GM03348 (cell line): Measurements from ENCODE around the gene CNPY3.
A peak's percentile ranks its signal among the peaks of the same experiment; 100 is the strongest.
"Not testable (repeated sequence)": the region's sequence is repeated elsewhere in the genome, so short reads cannot be mapped to it uniquely, and the experiment has no call there.

Experiments used
- DNase-seq: peaks from one replicate; pipeline ENCODE4 v3.0.0; 2012; ENCODE audit warnings: low spot score

The CNPY3 gene

DNA sequence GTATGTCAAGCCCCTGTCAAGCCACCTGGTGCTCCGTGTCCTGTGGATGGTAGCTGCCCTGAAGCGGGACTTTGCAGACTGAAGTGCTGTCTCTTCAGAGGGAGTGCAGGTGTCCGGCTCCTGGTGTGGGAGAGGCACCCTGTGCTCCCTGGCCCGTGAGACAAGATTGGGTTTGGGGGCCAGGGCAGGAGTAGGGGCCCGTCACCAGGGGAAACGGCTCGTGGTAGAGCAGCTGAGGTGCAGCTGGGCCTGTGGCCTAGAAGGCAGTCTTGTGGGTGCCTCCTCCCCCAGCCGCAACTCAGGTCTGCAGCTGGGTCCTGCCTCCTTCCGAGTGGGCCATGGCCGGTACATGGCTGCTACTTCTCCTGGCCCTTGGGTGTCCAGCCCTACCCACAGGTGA is 13.5 kb upstream of the CNPY3 start, which contains the start of gene PTCRA:
PTCRA (plus strand) TSS at position 322 of the 400 bp plus-strand sequence; CDS start at position 339, 17 bp downstream.
- DNase-seq = no peak

DNA sequence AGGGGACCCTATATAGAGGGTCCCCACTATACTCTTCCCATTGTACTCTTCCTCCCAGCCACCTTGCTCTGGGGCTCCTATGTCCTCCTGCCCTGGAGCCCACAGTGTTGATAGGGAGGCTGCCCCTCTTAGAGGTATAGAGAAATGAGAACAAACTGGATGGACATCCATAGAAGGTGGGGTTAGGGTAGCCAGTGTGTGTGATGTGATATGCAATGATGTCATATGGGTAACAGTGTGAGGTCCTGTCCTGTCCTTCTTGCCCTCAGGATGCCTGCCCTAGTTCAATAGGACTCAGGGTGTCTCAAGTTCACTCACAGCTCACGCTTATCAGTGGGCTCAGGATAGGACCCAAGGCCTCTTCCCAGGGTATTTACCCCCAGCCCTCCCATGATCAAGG is 13.0 kb upstream of the CNPY3 start:
- no peak for DNase-seq

DNA sequence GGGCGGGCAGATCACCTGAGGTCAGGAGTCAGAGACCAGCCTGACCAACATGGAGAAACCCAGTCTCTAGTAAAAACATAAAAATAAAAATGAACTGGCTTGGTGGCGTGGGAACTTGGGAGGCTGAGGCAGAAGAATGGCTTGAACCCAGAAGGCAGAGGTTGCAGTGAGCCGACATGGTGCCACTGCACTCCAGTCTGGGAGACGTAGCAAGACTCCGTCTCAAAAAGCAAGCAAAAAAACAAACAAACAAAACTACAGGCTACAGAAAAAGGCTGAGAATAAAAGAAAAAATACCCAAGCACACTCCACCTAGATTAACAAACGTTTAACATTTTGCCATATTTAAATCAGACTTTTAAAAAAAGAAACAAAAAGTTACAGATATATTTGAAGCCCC is 7.5 kb upstream of the CNPY3 start:
- no peak for DNase-seq

DNA sequence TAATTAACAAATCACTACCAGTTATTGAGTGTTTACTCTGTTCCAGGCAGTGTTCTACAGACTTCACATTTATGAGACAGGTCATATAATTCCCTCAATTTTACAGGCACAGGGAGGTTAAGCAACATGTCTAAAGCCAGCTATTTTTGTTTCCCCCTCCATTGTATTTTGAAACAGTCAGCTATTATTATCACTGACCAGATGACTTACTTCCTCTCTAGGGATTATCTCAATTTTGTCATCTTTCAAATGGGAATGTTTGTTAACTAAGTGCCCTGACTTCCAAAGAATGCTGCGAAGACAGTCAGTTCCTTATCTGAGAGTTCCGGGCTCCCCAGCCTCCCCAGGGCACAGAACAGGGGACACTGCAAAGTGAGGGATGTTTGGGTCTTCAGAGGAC is 5.6 kb upstream of the CNPY3 start:
- DNase-seq = peak; percentile 28

DNA sequence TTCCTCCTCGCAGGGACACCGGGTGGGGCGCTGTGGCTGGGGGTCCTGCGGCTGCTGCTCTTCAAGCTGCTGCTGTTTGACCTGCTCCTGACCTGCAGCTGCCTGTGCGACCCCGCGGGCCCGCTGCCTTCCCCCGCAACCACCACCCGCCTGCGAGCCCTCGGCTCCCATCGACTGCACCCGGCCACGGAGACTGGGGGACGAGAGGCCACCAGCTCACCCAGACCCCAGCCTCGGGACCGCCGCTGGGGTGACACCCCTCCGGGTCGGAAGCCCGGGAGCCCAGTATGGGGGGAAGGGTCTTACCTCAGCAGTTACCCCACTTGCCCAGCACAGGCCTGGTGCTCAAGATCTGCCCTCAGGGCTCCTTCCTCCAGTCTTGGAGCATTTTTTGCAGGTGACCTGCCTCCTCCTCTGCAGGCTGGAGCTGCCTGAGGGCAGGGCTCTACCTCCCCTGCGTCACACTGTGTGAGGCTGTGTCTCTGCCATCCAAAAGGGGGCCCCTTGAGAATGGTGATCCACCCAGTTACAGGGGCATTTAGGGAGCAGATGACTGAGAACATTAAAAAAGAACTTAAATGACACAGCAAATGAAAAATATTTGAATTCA is 3.9 kb upstream of the CNPY3 start:
- DNase-seq = no peak

DNA sequence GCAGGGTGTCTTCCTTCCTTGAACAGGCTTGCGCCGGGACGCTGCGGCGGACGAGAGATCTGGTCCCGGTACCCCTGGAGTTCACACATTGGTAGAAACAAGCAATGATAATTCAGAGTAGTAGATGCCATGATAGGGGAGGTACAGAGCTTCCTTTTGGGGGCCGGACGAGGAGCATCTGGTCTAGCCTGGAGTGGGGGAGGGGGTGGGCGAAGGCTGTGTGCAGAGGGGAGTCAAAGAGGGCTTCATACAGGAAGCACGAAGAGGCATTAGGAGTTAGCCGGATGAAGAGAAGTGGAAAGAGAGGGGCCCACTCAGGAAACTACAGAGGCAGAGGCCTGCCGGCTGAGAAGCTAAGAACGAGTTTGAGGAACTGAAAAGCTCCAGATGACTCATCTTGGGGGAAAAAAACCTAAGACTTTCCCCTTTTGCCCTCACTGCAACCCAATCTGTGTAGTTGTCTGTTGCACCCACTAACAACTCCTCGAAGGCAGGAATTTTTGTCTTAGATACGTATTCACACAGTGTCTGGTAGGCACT is 611 bp downstream of the CNPY3 start:
- DNase-seq = peak; percentile 64

DNA sequence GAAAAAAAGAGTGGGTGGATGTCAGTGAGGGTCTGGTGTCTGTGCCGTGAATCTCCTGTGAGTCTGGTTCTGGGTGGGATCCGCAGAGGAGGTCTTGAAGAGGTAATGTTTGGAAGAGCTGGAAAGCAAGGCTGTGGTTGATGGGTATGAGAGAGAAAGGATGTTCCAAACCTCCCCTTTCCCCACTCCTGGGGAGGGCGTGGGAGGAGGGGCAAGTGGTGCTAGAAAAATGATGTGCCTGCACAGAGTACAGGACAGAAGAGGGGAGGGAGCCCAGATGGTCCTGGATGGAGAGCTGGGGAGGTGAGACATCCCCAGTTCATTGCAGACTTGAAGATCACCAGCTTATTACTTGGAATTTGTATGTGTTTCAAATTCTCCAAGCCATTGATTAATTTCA is 3.1 kb downstream of the CNPY3 start:
- no peak for DNase-seq

DNA sequence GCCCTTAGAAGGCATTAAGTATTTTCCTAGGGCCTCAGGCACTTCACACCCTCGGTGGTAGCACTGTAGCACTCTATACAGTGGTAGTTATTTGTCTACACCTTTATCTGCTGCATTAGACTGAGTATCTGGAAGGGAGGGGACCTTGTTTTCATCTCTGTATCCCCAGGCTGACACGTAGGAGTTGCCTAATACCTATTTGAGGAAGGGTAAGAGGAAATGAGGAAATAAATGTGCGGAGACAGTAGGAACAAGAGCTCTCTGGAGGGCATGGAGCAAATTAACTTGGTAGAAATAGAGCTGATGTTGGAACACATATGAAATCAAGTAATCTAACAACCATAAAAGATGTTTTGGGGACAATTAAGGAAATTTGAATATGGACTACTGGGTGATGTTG is 3.9 kb downstream of the CNPY3 start:
- DNase-seq = no peak

DNA sequence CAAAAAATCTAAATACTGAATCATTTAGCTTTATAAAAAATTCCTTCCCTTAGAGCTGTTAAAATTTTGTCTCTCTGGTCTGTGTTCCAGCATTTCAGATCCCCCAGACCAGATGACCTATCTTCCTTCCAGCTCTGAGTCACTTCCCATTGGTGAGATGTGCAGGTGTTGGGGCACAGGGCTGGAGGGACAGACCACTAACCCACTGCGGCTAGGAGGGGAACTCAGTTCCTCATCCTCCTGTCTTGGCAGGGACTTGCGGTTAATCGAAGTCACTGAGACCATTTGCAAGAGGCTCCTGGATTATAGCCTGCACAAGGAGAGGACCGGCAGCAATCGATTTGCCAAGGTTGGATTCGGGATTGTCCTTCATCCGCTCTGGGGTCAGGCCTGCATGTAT is 6.0 kb downstream of the CNPY3 start:
- no peak for DNase-seq

DNA sequence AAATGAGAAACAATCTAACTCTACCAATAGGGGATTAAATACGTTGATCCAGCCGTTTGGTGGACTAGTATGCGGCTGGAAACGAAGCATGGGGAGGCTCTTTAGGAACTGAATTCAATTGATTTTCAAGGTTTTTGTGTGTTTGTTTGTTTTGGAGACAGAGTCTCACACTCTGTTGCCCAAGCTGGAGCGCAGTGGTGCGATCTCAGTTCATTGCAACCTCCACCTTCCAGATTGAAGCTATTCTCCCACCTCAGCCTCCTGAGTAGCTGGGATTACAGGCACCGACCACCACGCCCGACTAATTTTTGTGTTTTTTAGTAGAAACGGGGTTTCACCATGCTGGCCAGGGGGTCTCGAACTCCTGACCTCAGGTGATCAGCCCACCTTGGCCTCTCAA is 7.1 kb downstream of the CNPY3 start:
- no peak for DNase-seq

DNA sequence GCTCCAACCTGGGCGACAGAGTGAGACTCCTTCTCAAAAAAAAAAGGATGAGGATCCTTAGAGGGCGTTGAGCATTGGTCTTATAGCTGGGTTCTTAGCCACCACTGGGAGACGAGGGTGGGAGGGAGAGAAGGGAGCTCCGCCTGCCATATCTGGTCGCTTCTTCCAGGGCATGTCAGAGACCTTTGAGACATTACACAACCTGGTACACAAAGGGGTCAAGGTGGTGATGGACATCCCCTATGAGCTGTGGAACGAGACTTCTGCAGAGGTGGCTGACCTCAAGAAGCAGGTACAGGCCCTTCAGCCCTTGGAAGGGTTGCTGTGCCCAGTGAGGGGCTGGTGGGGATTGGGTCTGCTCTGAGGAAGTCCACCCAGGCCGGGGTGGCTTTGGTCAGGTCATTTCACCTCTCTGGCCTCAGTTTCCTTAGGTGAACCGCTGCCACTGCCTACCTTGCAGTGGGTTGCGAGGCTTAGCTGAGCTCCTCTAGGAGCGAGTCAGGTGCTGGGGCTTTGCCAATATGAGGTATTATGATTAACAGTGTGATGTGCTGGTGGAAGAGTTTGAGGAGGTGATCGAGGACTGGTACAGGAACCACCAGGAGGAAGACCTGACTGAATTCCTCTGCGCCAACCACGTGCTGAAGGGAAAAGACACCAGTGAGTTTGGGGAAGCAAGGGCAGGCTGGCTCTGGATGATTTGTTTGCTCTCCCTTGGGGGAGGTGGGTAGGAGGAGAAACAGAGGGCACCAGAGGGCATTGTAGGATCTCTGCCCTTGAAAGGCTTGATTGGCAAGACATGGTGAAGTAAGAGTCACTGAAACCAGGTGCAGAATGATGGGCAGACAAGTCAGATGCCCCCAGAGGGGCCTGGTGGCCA is 8.5 kb downstream of the CNPY3 start:
- DNase-seq = no peak

DNA sequence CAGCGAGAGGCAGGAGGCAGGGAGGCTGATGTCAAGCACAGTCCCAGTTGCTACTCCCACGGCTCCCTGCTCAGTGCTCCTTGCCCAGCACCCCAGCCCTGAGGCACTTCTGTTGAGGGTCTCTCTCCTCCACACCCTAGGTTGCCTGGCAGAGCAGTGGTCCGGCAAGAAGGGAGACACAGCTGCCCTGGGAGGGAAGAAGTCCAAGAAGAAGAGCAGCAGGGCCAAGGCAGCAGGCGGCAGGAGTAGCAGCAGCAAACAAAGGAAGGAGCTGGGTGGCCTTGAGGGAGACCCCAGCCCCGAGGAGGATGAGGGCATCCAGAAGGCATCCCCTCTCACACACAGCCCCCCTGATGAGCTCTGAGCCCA is 9.1 kb downstream of the CNPY3 start:
- no peak for DNase-seq

DNA sequence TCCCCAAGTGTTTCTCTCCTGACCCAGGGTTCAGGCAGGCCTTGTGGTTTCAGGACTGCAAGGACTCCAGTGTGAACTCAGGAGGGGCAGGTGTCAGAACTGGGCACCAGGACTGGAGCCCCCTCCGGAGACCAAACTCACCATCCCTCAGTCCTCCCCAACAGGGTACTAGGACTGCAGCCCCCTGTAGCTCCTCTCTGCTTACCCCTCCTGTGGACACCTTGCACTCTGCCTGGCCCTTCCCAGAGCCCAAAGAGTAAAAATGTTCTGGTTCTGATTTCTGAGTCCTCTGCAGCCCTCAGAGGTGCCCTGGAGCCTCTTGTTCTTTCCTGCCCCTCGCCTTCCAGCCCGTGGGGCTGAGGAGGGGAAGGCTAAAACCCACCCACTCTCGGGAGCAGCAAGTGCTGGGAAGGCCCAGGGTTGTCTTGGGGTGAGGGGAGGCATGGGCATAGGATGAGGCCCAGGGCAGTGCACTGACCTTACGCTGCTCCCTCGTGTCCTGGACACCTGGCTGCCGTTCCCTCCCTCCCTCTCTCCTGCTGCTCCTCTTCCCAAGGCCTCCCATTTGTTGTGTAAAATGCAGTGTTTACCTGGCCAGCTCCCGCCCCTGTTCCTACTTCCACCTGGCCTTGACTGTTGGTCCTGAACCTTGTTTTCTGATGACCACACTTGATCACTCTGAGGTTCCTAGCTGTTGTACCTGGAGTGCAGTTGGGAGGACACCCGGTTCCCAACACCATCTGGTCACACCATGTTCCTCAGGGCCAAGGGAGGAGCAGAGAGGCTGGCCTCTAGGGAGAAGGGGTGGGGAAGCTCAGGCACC is 9.9 kb downstream of the CNPY3 start:
- DNase-seq = no peak

DNA sequence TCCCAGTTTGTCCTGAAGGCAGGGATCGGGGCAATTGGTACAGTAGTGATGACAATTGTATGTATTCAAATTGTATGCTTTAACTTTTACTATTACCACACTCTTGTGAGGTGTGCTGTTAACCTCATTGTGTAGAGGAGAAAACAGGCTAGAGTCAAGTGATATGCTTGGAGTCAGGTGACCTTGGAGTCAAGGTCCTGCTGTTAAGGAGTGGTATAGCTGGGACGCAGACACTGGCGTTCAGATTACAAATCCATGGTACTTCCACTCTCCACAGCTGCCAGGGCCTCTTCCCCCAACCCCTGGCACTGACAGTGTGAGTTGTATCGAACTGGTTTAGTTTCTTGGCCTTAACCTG is 10.5 kb downstream of the CNPY3 start:
- DNase-seq = no peak

DNA sequence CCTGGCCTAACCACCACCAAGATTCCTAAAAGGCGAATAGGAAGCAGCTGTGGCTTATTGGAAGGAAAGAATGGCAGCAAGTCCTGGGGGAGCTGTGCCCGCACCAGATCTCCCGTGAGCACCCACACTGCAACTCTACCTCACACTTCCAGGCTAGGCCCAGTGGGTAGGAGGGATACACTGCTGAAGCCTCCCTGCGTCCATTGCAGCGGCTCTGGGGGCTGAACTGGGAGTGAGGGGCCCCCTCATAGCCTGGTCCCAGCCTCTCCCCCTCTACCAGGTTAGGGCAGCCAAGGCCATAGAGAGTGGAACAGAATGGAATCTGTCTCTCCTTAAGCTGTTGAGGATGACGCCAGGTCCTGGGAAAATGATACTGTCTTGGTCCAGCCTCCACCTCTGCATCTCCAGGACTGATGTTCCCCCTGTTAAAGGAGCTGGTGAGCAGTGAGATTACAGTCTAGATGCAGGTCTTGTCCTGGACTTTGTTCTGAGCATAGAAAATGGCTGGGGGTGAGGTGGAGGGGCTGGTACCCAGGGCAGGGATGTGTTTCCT is 11.3 kb downstream of the CNPY3 start:
- no peak for DNase-seq

DNA sequence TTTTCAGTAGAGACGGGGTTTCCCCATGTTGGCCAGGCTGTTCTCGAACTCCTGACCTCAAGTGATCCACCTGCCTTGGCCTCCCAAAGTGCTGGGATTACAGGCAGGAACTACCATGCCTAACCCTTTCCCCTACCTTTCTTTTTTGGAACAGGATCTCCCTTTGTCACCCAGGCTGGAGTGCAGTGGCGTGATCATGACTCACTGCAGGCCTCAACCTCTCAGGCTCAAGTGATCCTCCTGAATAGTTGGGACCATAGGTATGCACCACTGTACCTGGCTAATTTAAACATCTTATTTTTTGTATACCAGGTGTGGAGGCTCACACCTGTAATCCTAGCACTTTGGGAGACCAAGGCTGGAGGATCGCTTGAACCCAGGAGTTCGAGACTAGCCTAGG is 12.1 kb downstream of the CNPY3 start:
- DNase-seq = not testable (repeated sequence)

DNA sequence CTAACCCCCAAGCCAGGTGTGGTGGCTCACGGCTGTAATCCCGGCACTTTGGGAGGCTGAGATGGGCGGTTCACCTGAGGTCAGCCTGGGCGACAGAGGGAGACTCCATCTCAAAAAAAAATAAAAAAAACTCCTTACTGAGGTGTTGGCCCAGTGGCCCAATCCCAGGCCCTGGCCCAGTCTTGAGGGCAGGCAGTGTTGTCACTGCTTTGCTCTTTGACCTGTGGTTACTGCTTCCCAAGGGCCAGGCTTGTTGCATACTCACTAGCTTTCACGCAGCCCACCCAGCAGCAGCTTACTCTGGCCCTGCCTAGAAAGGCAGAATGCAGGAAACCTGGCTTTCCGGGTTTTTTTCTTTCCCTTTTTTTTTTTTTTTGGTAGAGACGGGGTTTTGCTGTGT is 13.2 kb downstream of the CNPY3 start:
- DNase-seq = no peak

DNA sequence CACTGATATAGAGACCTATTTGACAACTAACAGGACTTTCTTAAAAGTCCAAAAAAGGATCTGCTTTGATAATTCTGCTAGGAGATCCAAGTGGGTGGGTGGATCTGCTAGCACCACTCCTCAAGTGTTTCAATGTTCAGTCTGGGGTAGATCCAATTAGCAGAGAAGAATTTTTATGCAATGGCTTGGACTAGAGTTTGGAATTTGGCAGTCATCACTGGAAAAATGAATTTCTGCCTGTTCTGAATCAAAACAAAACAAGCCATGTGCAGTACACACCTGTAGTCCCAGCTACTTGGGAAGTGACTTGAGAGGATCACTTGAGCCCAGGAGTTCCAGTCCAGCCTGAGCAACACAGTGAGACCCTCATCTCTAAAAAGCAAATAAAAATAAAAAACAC is 18.7 kb downstream of the CNPY3 start:
- DNase-seq = peak; percentile 50

DNA sequence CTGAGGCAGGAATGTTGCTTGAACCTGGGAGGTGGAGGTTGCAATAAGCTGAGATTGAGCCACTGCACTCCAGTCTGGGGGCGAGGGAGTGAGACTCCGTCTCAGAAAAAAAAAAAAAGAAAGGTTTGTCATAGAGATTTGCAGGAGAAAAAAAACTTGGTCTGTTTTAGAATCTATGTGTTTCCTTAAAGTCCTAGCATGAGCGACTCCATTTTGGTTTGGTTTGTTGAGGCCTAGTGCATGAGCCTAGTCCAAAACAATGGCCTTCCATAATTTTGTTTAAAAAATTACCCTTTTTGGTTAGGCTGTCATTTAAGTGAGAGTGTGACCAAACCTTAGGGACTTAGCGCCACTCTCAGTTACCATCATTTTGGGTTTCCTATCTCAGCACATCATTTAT is 23.1 kb downstream of the CNPY3 start:
- no peak for DNase-seq

DNA sequence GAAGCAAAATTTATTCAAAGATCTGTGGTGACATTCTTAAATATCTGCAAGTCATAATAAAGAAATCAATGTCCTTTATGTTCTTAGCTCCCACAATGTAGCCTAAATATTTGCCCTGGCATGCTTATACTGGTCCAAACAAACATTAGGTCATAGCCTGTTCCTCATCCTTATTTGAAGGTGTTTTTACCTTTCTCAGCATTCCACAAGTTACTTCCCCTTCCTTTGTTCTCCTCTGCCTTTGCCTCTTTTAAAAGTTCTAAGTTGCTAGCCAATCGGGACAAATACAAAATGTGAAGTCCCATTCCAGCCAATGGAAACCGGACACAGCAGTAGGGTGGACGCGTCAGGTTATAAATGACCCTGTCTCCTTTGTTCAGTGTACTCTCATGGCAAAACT is 25.1 kb downstream of the CNPY3 start:
- DNase-seq = not testable (repeated sequence)

DNA sequence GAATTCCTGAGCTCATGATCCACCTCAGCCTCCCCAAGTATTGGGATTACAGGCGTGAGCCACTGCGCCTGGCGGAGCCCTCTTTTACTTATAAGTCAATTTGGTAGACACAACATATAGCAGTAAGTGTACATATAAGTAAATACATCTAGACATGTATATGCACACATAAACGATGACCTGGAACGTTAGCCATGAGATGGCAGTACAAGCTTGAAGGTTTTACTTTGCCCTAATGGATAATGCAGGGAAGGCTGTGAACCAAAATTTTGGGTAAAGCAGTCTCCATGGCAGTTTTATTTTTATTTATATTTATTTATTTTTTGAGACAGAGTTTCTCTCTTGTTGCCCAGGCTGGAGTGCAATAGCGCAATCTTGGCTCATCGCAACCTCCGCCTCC is 28.8 kb downstream of the CNPY3 start:
- no peak for DNase-seq

DNA sequence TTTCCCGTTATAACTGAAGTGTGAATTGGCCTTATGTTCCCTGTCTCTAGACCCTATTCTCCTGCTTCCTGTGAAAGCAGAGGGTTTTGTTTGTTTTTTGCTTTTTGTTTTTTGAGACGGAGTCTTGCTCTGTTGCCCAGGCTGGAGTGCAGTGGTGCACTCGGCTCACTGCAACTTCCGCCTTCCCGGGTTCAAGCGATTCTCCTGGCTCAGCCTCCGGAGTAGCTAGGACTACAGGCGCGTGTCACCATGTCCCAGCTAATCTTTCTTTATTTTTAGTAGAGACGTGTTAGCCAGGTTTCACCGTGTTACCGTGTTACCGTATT is 30.6 kb downstream of the CNPY3 start:
- DNase-seq = no peak
